Fibroblast of upper back skin (primary cell): Measurements from ENCODE around the gene KCNMA1.
A peak's percentile ranks its signal among the peaks of the same experiment; 100 is the strongest.

Experiments used
- DNase-seq: peaks from one replicate; pipeline ENCODE4 v3.0.0-alpha.2; 2013

Gene KCNMA1

GRCh38 chr10:76950354-76950753, 687.3 kb downstream of the KCNMA1 start:
- DNase-seq, result peak; percentile 32

- DNase-seq, result peak; percentile 51
Observed at GRCh38 chr10:76946270-76946669, 691.3 kb downstream of the KCNMA1 start.

GRCh38 chr10:76945166-76945565, 692.4 kb downstream of the KCNMA1 start:
- DNase-seq, result no peak

- DNase-seq, result no peak
Observed at GRCh38 chr10:76944640-76945039, 693.0 kb downstream of the KCNMA1 start.

- DNase-seq, result peak; percentile 16
Observed at GRCh38 chr10:76942628-76943416, 694.8 kb downstream of the KCNMA1 start.

GRCh38 chr10:76939933-76940468, 697.6 kb downstream of the KCNMA1 start:
- DNase-seq, result no peak

GRCh38 chr10:76937181-76937600, 700.4 kb downstream of the KCNMA1 start:
- DNase-seq, result no peak

GRCh38 chr10:76935941-76936613, 701.5 kb downstream of the KCNMA1 start:
- DNase-seq, result no peak

- DNase-seq, result no peak
Observed at GRCh38 chr10:76928565-76928964, 709.0 kb downstream of the KCNMA1 start.

GRCh38 chr10:76925636-76926405, 711.8 kb downstream of the KCNMA1 start:
- DNase-seq, result no peak

GRCh38 chr10:76922666-76923065, 714.9 kb downstream of the KCNMA1 start:
- DNase-seq, result peak; percentile 31

GRCh38 chr10:76921383-76922010, 716.1 kb downstream of the KCNMA1 start:
- no peak for DNase-seq

- DNase-seq, result no peak
Observed at GRCh38 chr10:76920581-76920980, 717.0 kb downstream of the KCNMA1 start.

- no peak for DNase-seq
Observed at GRCh38 chr10:76918106-76918505, 719.5 kb downstream of the KCNMA1 start.

GRCh38 chr10:76917071-76917470, 720.5 kb downstream of the KCNMA1 start:
- DNase-seq, result no peak

GRCh38 chr10:76916536-76916935, 721.1 kb downstream of the KCNMA1 start:
- DNase-seq, result peak; percentile 14

- DNase-seq, result no peak
Observed at GRCh38 chr10:76915316-76915715, 722.3 kb downstream of the KCNMA1 start.

- no peak for DNase-seq
Observed at GRCh38 chr10:76911184-76911583, 726.4 kb downstream of the KCNMA1 start.

GRCh38 chr10:76910184-76910962, 727.2 kb downstream of the KCNMA1 start:
- DNase-seq, result no peak

GRCh38 chr10:76906256-76906655, 731.4 kb downstream of the KCNMA1 start:
- no peak for DNase-seq

GRCh38 chr10:76905251-76905650, 732.4 kb downstream of the KCNMA1 start:
- no peak for DNase-seq

GRCh38 chr10:76903387-76903945, 734.1 kb downstream of the KCNMA1 start:
- no peak for DNase-seq
